HG03565 (cell line): ENCODE measurements around the gene PLA2G4A.
A peak's percentile ranks its signal among the peaks of the same experiment; 100 is the strongest.

Source experiments
- ATAC-seq: cut with Tn5 transposase; IDR thresholded peaks from one replicate; pipeline ENCODE4 v1.9.1; 2021; ENCODE audit warnings: mild to moderate bottlenecking, moderate library complexity; ENCODE audit not compliant: unreplicated experiment

Gene PLA2G4A

DNA sequence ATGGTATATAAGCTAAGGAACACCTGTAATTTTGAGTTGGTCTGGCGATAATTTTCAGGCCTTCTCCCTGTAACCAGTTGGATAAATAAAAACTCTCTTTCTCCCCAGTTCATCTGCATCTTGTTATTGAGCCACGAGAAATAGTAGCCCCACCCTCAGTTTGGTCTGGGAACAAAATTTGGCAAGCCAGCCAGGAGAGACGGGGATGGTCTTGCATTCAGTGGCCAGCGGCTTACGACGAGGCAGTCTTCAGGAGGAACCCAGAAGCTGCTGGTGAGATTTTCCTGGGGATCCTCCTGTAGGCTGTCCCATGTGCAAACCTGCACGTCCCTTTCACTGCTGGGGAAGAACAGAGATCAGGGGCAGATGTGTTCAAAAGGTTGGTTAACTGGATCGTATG is 174.6 kb downstream of the PLA2G4A start:
- ATAC-seq: no peak

DNA sequence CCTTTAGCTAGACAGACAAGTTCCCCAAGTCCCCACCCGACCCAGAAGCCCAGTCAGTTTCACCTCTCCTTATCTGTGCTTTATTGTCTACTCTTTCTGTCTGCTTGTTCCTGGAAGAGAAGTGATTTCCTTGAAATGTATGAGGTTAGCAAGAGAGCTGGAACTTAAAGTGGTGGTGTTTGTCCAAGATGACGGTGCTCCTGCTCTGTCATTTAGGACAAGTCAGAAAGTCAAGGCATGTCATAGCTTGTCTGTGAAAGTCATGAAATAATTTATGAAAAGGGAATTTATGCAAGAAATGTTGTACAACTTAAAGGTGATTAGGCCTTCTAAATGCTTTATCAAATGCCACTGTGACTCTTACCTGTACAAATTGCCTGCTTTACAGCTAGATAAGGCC is 178.1 kb downstream of the PLA2G4A start:
- ATAC-seq: no peak

DNA sequence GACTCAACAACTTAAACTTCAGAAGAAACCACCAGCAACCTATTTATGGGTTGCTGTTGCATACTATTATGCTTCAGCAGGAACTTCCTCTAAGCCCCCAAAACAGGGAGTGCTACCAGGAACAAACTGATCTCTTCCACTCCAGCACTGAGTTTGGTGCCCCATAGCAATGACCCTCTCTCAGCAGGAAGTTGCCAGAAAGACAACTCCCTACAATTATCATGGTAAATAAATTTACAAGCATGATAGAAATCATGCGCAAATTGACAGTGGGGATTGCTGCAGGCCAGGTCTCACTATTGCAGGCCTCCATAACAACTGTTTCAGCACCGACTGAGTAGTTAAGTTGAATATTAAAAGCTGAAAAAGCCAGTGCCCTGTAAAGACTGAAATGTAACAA is 180.6 kb downstream of the PLA2G4A start:
- ATAC-seq: no peak

DNA sequence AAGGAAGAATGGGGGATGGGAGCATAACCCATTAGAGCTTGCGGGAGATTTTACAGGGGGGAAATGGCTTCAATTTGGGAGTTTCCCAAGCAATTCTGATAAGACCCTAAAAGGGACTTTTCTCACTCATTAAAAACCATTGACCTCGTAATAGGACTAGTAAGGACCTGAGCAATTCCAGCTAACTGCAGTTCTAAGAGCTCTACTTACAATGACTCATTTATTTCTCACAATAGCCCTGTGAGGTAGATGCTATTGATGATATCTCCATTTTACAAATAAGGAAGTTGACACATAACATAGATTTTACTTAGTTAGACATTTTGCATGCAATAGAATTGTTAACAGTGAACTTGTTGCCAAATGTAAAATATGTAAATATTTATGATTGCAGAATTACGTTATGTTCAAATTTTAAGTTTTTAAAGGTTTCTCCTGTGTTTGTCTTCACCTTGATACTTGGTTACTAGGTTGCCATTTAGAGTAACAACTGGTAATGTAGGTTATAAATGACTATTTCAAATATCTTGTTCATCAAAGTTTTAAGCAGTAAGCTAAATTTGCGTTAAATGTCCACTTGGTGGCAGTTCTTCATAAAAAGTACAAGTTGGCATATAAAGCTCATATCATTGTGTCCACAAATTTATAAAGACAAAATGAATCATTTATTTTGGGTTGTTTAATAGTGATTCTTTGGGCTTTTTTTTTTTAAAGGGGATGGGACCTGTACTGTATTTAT is 182.0 kb downstream of the PLA2G4A start:
- ATAC-seq: peak; percentile 41

DNA sequence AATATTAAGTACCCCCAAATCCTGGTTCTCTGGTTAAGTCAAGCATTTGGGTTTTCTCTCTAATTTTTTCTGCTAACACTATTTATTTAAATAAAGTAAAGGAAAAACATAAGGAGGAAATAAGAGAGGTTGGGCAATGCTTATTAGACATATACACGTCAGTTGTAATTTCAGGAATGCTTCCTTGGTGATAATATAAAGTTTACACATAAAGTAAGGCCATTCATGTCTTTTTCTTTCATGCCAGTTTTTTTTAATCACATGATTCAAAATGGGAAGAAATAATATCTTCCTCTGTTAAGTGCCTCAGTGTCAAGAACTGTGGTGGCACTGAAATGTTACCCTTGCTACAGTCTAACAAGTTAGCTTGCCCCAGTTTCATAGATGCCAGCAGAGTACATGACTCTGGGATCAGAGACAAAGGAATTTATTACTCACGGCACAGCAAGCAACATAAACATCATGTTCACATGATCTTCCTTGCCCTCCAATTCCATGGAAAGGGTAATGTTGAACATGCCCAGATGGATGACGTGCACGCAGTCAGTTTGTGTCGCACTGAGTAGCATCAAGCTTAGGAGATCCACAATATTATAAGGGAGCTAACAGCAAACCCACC is 184.9 kb downstream of the PLA2G4A start:
- ATAC-seq: no peak

DNA sequence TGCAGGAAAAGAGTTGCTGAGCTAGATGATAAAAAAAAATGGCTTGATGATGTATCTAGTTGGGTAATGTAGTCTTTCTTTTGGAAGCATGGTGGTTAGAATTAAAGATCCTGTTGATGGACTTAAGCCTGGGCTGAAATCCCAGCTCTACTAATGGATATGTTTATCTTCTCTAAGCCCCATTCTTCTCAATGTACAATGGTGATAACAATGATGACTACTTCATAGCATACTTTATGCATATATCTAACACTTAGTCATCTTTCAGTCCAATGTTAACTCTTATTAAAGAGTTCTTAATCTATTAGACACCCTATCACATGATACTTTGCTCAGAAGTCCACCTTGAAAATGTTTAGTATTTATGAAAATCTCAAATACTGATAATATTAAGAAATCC is 189.5 kb downstream of the PLA2G4A start:
- ATAC-seq: no peak

DNA sequence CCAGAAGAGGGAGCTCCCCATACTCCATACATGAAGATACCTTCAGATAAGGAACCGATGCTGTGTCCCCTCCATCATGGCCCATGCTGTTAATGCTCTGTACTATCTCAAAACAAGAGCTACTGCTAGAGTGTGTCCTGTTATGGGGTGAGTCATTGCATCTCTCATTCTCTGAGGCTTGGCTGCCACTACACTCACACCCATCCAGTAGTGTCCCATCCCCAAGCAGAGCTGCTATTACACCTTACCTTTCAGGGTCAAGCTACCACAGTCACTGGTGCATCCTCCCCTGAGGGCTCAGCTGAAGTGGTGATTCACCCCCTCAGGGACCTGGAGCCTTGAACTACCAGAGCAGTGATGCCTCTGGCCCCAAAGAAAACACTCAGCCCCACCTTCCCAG is 198.5 kb downstream of the PLA2G4A start:
- no peak for ATAC-seq

DNA sequence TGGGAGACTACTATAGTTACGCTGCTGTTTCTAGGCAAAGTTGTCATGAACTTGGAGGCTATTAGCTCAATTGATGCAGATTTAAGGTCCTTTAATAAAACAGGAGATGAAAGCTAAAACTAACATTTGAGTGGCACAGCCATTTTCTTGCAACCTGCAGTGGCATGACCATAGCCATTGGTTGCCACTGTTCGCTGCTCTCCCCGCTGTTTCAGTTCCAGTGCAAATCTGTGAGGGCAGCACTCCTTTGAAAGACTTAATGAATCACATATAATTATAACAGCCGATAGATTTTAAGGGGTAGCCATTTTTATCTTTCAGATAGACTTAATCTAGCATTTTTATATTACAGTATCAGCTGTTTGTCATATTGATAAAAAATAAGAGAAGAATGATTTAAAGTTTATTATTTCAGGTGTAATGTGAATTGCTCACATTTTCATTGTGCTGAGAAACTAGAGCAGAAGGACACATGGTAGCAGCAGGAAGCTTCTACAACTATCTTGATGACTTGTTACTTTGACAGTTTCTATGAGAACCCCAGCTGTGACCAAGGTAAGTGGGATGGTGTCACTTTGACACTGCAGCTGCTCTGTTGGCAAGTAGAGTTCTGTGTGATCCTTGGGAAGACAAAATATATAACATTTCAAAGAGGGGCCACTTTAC is 203.7 kb downstream of the PLA2G4A start:
- ATAC-seq: peak; percentile 42

DNA sequence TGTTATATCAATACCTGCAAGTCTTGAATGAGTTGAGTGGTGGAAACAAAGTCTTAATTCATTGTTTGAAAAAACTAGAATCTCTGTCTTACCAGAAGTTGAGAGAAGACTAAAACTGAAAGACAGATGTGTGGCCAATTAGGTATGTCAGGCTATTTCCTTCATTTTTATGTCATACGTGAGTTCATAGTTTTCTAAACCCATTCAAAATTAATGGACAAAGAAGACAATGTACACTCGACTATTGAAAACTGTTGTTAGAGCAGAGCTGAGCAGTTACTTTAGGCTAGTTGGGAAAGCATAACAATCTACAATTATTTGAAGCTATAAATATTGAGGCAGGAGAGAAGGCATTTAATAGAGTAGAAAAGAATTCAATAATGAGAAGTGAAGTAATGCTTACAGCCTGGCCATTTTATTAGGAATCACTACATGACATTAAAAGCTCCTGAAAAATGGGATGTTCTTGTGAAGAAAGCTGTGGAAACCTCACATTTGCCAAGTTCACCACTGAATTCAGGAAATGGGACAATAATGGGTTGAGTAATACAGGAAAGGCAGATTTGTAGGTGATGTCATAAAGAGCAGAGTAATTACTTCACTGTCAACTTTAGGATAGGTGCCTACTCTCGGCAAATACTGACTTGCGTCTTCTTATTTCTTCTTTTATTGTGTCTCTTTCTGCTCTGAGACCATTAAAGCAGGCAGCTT is 204.4 kb downstream of the PLA2G4A start:
- ATAC-seq: peak; percentile 22

DNA sequence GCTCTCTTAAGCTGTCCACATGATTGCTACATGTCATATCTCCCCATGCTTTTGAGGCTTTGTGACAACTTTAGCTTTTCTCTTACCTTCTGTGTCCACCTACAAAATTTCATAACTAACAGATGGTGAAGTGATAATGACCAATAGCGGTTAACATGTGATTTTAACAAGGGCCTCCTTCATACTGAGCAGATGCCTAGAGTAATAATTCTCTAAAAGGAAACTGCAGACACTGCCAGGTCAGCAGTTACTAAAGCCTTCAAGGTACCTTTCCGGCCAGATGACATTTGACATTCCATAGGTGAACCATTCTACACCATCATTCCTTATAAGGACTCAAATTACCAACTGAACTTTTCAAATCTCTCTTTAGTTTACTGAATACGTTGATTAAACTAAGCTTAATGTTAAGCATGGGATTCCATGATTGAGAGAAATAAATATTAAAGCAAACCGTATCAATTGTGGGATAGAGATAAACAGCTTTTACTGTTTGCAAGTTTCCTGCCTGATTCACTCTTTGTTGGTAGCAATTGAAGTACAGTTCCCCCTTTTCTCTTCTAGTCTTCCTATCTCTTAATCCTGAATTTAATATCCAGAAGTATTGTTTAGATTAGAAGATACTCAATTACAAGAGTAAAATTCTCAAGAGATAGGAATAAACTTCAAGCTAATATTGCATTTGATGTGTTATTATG is 205.1 kb downstream of the PLA2G4A start:
- ATAC-seq: no peak

DNA sequence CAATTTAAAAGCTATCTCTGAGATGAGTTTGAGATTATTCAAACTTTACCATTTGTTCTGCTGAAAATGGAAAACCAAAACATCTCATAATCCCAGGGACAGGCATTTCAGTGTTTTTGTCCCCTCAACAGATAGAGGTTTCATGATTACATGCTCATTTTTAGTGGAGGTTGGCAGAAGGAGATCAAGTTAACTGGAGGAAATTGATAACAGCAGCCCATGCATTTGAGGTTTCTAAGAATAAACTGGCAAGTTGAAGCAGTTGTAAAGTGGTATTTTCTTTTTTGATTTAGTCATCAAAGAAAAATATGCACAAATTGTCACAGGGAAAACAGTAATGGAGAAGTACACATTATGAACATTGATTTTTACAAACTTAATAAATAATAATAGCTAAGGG is 205.8 kb downstream of the PLA2G4A start:
- no peak for ATAC-seq

DNA sequence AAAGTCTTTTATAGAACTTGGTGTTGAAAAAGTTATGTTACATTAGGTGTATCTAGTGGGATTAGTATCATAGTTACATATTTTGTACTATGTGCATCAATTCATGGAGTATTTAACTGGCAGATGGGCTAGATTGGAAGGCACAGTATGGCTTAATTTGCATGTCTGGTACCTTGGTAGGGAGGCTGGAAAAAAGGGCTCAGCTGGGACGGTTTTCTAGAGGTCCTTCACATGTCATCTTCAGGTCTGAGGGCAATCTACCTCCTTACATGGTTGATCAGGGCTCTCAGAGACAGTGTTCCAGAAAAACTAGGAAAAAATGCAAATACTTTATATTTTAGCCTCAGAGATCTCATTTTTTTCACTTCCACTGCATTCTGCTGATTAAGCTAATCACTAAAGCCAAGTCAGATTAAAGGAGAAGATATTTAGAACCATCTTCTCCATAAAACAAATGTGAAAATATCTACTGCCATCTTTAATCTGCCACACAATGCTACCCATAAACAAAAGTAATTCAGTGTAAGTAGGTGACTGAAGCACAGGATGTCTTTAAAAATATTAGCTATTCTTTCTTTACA is 209.3 kb downstream of the PLA2G4A start:
- ATAC-seq: no peak
